H1 (cell line): ENCODE results near the gene NCAM1. TPM values are rescaled to one million over a fixed set of nuclear protein-coding genes. Genes with fewer than 3 reads are reported as not detected.

Source experiments
- CTCF ChIA-PET: fragments of 300-600 bp; sonication (Branson Sonifier 250); formaldehyde crosslinking; loops from one replicate; lab custom pipeline; 2021; ENCODE audit not compliant: partially characterized antibody; lab: Charles Lee
- POLR2A ChIA-PET: fragments of 300-600 bp; sonication (Branson Sonifier 250); formaldehyde crosslinking; loops from one replicate; lab custom pipeline; 2021; ENCODE audit warnings: inconsistent platforms; ENCODE audit not compliant: partially characterized antibody; lab: Charles Lee
- DNase-seq, 2 experiments: peaks; one replicate each; pipeline versions ENCODE4 v3.0.0 to v3.0.0-alpha.2; 2010 to 2022; ENCODE audit warnings: low spot score in 2 of 2, low read depth in 1 of 2, mixed read lengths in 1 of 2
- FAIRE-seq: peaks from 2 replicates; lab custom pipeline; 2011; peaks lifted over from hg19 to GRCh38; lab: Jason Lieb, UNC
- H2AFZ ChIP-seq: 2 replicates; pipeline ENCODE4 v1.8.1; 2012; ENCODE audit warnings: low read length, inconsistent platforms
- H2AK5ac ChIP-seq: 2 replicates; pipeline ENCODE4 v1.6.1; 2013; ENCODE audit warnings: low read depth, low read length
- H2BK120ac ChIP-seq: replicated peaks from 2 replicates; pipeline ENCODE3; 2013; ENCODE audit warnings: low read depth, low read length, inconsistent platforms
- H2BK12ac ChIP-seq: 2 replicates; pipeline ENCODE4 v1.6.1; 2013; ENCODE audit warnings: low read depth, low read length
- H2BK15ac ChIP-seq: 2 replicates; pipeline ENCODE4 v1.6.1; 2013; ENCODE audit warnings: low read length
- H2BK20ac ChIP-seq: 2 replicates; pipeline ENCODE4 v1.6.1; 2013; ENCODE audit warnings: low read length
- H2BK5ac ChIP-seq: 2 replicates; pipeline ENCODE4 v1.6.1; 2013; ENCODE audit warnings: low read depth, low read length
- H3K14ac ChIP-seq: 2 replicates; pipeline ENCODE4 v1.6.1; 2013; ENCODE audit warnings: inconsistent platforms; ENCODE audit not compliant: insufficient read length
- H3K18ac ChIP-seq: 2 replicates; pipeline ENCODE4 v1.6.1; 2013; ENCODE audit warnings: low read length; ENCODE audit errors: extremely low read depth
- H3K23ac ChIP-seq: 2 replicates; pipeline ENCODE4 v1.6.1; 2013; ENCODE audit warnings: inconsistent platforms; ENCODE audit not compliant: insufficient read length
- H3K23me2 ChIP-seq: 2 replicates; pipeline ENCODE4 v1.6.1; 2013; ENCODE audit warnings: low read depth, low read length
- H3K27ac ChIP-seq: 2 replicates; pipeline ENCODE4 v1.6.1; 2011; ENCODE audit warnings: low read depth, low read length, inconsistent platforms
- H3K27me3 ChIP-seq, 4 experiments: replicated peaks in 1 of 4; 1 replicate in 1 of 4; 2 replicates in 3 of 4; pipeline versions ENCODE4 v1.6.1 to v1.8.1; 2011 to 2013; ENCODE audit warnings: low read length in 3 of 4, mild to moderate bottlenecking in 3 of 4, inconsistent platforms in 2 of 4, mixed read lengths in 2 of 4, moderate library complexity in 1 of 4; ENCODE audit not compliant: control insufficient read depth in 3 of 4, insufficient read depth in 3 of 4; ENCODE audit errors: extremely low read depth in 1 of 4
- H3K36me3 ChIP-seq, 4 experiments: 2 replicates each; pipeline versions ENCODE4 v1.6.1 to v1.8.1; 2011 to 2013; ENCODE audit warnings: mild to moderate bottlenecking in 4 of 4, low read length in 3 of 4, moderate library complexity in 2 of 4, control low read depth in 1 of 4, inconsistent platforms in 1 of 4; ENCODE audit not compliant: insufficient read depth in 4 of 4, control insufficient read depth in 2 of 4
- H3K4ac ChIP-seq: replicated peaks from 2 replicates; pipeline ENCODE3; 2013; ENCODE audit warnings: low read length, low read depth, mixed read lengths, inconsistent platforms; ENCODE audit not compliant: insufficient read length
- H3K4me1 ChIP-seq, 4 experiments: replicated peaks in 1 of 4; 1 replicate in 1 of 4; 2 replicates in 3 of 4; pipeline versions ENCODE4 v1.6.1 to v1.8.1; 2011 to 2013; ENCODE audit warnings: low read length in 3 of 4, inconsistent platforms in 2 of 4, mixed read lengths in 1 of 4; ENCODE audit not compliant: insufficient read depth in 4 of 4, control insufficient read depth in 3 of 4
- H3K4me2 ChIP-seq, 2 experiments: 2 replicates each; pipeline versions ENCODE4 v1.6.1 to v1.8.1; 2011 to 2013; ENCODE audit warnings: low read depth in 2 of 2, low read length in 2 of 2, control low read depth in 1 of 2, inconsistent platforms in 1 of 2, mild to moderate bottlenecking in 1 of 2; ENCODE audit not compliant: insufficient read depth in 1 of 2
- H3K4me3 ChIP-seq, 4 experiments: fragments of 200-600, 300-600 bp in 1 of 4; sonication (generic), shearing (Covaris generic), sonication (Bioruptor Twin) in 1 of 4; 2 replicates each; pipeline versions ENCODE4 v1.5.1 to v1.8.1; 2011 to 2016; ENCODE audit warnings: low read length in 4 of 4, low read depth in 3 of 4, control low read depth in 2 of 4, inconsistent platforms in 2 of 4, mild to moderate bottlenecking in 2 of 4, mixed read lengths in 1 of 4, moderate library complexity in 1 of 4; ENCODE audit not compliant: insufficient read depth in 2 of 4; ENCODE audit errors: extremely low read depth in 1 of 4
- H3K56ac ChIP-seq: replicated peaks from 2 replicates; pipeline ENCODE3; 2013; ENCODE audit warnings: low read depth, mild to moderate bottlenecking, mixed read lengths, low read length, inconsistent platforms; ENCODE audit not compliant: insufficient read length
- H3K79me1 ChIP-seq: 2 replicates; pipeline ENCODE4 v1.6.1; 2013; ENCODE audit warnings: low read depth, low read length, control low read depth
- H3K79me2 ChIP-seq, 2 experiments: 2 replicates each; pipeline versions ENCODE4 v1.6.1 to v1.8.1; 2012 to 2013; ENCODE audit warnings: low read length in 2 of 2, mild to moderate bottlenecking in 2 of 2, inconsistent platforms in 1 of 2; ENCODE audit not compliant: insufficient read depth in 2 of 2, control insufficient read depth in 1 of 2
- H3K9ac ChIP-seq, 4 experiments: replicated peaks in 1 of 4; 1 replicate in 1 of 4; 2 replicates in 3 of 4; pipeline versions ENCODE4 v1.6.1 to v1.8.1; 2011 to 2013; ENCODE audit warnings: low read depth in 3 of 4, low read length in 3 of 4, control low read depth in 2 of 4, mild to moderate bottlenecking in 2 of 4, moderate library complexity in 2 of 4, inconsistent platforms in 1 of 4; ENCODE audit errors: extremely low read depth in 1 of 4
- H3K9me3 ChIP-seq, 2 experiments: 2 replicates each; pipeline versions ENCODE4 v1.6.1 to v1.8.1; 2012 to 2013; ENCODE audit warnings: mild to moderate bottlenecking in 2 of 2, moderate library complexity in 2 of 2, control low read depth in 1 of 2, inconsistent platforms in 1 of 2, low read depth in 1 of 2, low read length in 1 of 2, mixed read lengths in 1 of 2; ENCODE audit not compliant: insufficient read depth in 2 of 2
- H4K20me1 ChIP-seq, 2 experiments: replicated peaks in 1 of 2; 2 replicates each; pipeline versions ENCODE3 to v1.8.1; 2011 to 2013; ENCODE audit warnings: inconsistent platforms in 2 of 2, low read length in 2 of 2, mild to moderate bottlenecking in 1 of 2; ENCODE audit not compliant: insufficient read depth in 2 of 2, control insufficient read depth in 1 of 2
- H4K5ac ChIP-seq: 2 replicates; pipeline ENCODE4 v1.6.1; 2013; ENCODE audit warnings: low read length, low read depth, mixed read lengths, inconsistent platforms; ENCODE audit not compliant: insufficient read length
- H4K8ac ChIP-seq: 2 replicates; pipeline ENCODE4 v1.8.0; 2013; ENCODE audit warnings: mild to moderate bottlenecking, moderate library complexity, low read length, inconsistent platforms; ENCODE audit not compliant: insufficient read depth; ENCODE audit errors: extremely low read depth
- H4K91ac ChIP-seq: replicated peaks from 2 replicates; pipeline ENCODE3; 2013; ENCODE audit warnings: low read length, mixed read lengths, inconsistent platforms; ENCODE audit not compliant: insufficient read length
- EGR1 ChIP-seq: IDR thresholded peaks from 2 replicates; pipeline ENCODE4 v1.6.1; 2011; ENCODE audit warnings: low read depth, low read length, borderline replicate concordance
- KDM5A ChIP-seq: fragments of 200-600 bp; IDR thresholded peaks from 2 replicates; pipeline ENCODE4 v1.7.1; 2012; ENCODE audit warnings: mild to moderate bottlenecking, low read length, inconsistent platforms, mixed read lengths
- POU5F1 ChIP-seq: IDR thresholded peaks from 2 replicates; pipeline ENCODE4 v1.6.1; 2011; ENCODE audit warnings: low read depth, mild to moderate bottlenecking, low read length, moderate library complexity
- RFX5 ChIP-seq: IDR thresholded peaks from 2 replicates; pipeline ENCODE4 v1.6.1; 2011; ENCODE audit warnings: low read depth, low read length, improper control_type of control experiment, borderline replicate concordance
- WGBS, 2 experiments: shearing (Covaris generic) in 1 of 2; methylation state at CpG; one replicate each; pipeline versions ENCODE4 v1.1.6 to v1.1.7; 2013 to 2015; ENCODE audit warnings: low lambda C conversion rate in 2 of 2, mixed read lengths in 2 of 2, inconsistent platforms in 1 of 2, low coverage in 1 of 2, missing lambda C conversion rate in 1 of 2; ENCODE audit not compliant: insufficient replicate concordance in 2 of 2, insufficient coverage in 1 of 2, insufficient read length in 1 of 2; ENCODE audit errors: extremely low coverage in 1 of 2, missing lambda C conversion rate in 1 of 2; 5-methylcytosine and 5-hydroxymethylcytosine counted together
- polyA plus RNA-seq, 7 experiments: library from polyadenylated mRNA; depleted of rRNA in 3 of 7; stranded (reverse) in 5 of 7; unstranded in 2 of 7; fragments of >200 nt in 5 of 7; fragments of 200-250 nt in 2 of 7; gene quantifications; 1 replicate in 5 of 7; 2 replicates in 1 of 7; 4 replicates in 1 of 7; pipeline versions ENCODE4 v1.2.1 to v1.2.3, GENCODE V29; 2011 to 2013; ENCODE audit warnings: missing spikeins in 2 of 7, mixed read lengths in 2 of 7
- total RNA-seq: library from RNA; stranded (reverse); fragmentation: NEBNext Ultra II Directional; extraction: Animal tissue kit (Norgen Biotek cat#: 25700); gene quantifications from 2 replicates; pipeline ENCODE4 v1.2.1, GENCODE V29; 2021

The NCAM1 gene
- total and polyA plus RNA-seq, 2 of the 8 experiments (the other 6 are each of a cell fraction or from before 2014, with no cell fraction given): 3.1 to 4.3 TPM

DNA sequence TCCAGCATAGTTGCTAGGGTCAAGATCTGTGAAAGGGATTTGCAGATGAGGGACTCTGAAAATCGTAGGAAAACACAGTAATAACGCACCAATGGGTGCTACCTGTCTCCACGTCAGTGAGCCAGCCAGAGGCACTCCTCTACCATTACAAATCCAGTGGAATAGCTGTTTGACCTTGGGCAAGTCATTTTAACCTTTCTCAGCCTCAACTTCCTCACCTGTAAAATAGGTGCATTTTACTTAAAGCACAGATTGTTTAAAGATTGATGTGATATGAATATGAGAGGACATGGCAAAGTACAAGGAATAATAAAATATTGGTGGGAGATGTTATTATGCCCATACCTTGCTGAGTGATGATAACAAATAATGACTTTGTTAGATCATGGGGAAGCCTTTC lies 205.1 kb downstream of the NCAM1 start:
- Histone ChIP-seq H3K14ac (no peak overlapping the region), H3K36me3 (no peaks in the 10 kb centered on the region; a peak in 1 of 8 replicates), H2AFZ (no peak overlapping the region), H4K91ac (no peak overlapping the region), H3K23ac (no peak overlapping the region), H3K27me3 (no peaks in the 10 kb centered on the region), H3K4ac (no peak overlapping the region), H3K79me2 (no peaks in the 10 kb centered on the region), H3K4me3 (no peak overlapping the region), H3K23me2 (no peaks in the 10 kb centered on the region; the same call in 1 of the 2 replicates), H3K9ac (no peak overlapping the region), H2BK15ac (no peak overlapping the region), H3K27ac (no peak overlapping the region), H3K4me1 (0 out of 7 replicates have a peak, but pooled peaks cover 0 to 1% (median 0%) of the 10 kb centered on the region in 4 experiments), H3K9me3 (no peaks in the 10 kb centered on the region), H2BK120ac (no peak overlapping the region), H3K79me1 (no peaks in the 10 kb centered on the region), H2BK5ac (no peak overlapping the region), H4K20me1 (no peaks in the 10 kb centered on the region), H3K4me2 (no peak overlapping the region), H4K5ac (no peak overlapping the region), H3K56ac (no peak overlapping the region), H2BK20ac (no peak overlapping the region), H3K18ac (no peak overlapping the region), H4K8ac (no peak overlapping the region), H2BK12ac (no peak overlapping the region), H2AK5ac (no peak overlapping the region)
- whole genome bisulfite sequencing, 2 experiments: 88% methylated on average over 3 of the region's 3 CpGs; no CpG with 5 or more reads in 1 of the 2 experiments
- CTCF ChIA-PET: interaction anchor here (0.6 to 1.2 kb wide), 2 partner anchors 50 to 53 kb away, joined by 3 read pairs; no protein-coding TSS in a partner anchor
- POLR2A ChIA-PET: interaction anchor here (0.7 kb wide), 1 partner anchor 315 kb away, joined by 3 read pairs; no protein-coding TSS in a partner anchor
- no peak for FAIRE-seq
- no peak for DNase-seq
- TF ChIP-seq EGR1 (no peak), KDM5A (no peak), POU5F1 (no peak), RFX5 (no peak)
